Renal pelvis (tissue), 4 donors: ENCODE measurements around the gene KTN1. TPM values are rescaled to one million over a fixed set of nuclear protein-coding genes. Genes with fewer than 3 reads are reported as not detected.
A peak's percentile ranks its signal among the peaks of the same experiment; 100 is the strongest.

Source experiments
- DNase-seq: peaks from one replicate; pipeline ENCODE4 v3.0.0-alpha.2; 2013
- polyA plus RNA-seq, 3 donors: library from polyadenylated mRNA; unstranded; fragments of 120-200 nt; gene quantifications; one replicate each; pipeline ENCODE4 v1.2.1, GENCODE V29; 2013; ENCODE audit not compliant: insufficient read length in 3 of 3

Gene KTN1
- polyA plus RNA-seq, 3 donors, result 169 to 202 (median 188) TPM

DNA sequence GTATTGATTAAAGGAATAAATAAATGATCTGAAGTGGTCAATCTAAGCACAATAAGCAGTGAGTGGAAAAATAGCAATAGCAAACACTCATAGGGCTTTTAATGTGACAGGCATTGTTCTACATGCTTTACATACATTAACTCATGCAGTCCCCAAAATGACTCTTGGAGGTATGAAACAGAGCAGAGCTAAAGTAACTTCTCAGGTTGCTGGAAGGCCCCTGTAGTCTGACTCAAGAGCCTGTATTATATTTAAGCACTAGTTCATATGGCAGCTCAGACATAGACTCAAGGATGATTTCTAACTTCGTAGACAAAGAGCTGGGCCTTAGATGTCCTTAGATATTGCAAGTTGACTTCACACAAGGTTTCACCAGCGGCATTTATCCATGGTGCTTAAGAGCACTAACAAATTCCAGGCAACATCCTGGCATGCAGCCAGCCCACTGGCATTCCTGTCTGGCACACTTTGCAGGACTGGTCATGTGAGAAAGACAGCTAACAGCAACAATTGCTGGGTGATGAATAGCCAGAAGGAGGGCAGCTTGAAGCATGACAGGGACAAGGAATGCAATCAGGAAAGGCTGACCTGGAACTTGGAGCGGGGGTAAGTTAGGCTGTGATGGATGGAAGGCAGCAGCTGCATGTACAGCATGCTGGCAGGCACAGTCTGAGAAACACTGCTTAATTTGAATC lies 22.9 kb upstream of the KTN1 start:
- DNase-seq, result peak; percentile 97

DNA sequence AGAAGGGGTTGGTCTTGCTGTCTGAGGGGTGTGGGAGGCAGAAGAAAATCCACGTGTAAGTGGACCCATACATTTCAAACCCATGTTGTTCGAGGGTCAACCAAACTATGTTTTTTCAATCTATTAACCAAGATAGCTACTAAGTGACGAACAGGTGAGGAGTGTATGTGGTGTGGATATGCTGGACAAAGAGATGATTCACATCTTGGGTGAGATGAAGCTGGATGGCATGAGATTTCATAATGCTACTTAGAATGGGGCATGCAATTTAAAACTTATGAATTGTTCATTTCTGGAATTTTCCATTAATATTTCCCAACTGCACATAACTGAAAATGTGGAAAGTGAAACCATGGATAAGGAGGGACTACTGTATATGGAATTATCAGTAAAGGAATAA lies 17.9 kb upstream of the KTN1 start:
- DNase-seq, result no peak

DNA sequence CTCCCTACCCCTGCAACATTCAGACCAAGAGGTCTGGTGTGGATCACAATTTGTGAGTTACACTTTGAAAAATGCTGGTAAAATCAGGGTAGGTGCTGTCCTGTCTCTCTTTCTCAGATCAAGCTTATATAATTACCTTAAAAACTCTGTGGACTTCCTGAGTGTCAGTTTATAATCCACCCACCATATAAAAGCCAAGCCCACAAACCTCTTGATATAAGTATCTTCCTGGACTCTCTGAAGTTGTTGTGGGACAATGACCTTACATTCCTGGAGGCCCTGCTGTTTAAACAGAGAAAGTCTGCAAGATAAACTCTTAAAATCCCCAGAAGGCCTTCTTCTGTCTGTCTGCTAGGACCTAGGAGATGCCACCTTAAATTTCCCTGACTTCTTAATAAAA lies 11.4 kb upstream of the KTN1 start:
- DNase-seq, result no peak

DNA sequence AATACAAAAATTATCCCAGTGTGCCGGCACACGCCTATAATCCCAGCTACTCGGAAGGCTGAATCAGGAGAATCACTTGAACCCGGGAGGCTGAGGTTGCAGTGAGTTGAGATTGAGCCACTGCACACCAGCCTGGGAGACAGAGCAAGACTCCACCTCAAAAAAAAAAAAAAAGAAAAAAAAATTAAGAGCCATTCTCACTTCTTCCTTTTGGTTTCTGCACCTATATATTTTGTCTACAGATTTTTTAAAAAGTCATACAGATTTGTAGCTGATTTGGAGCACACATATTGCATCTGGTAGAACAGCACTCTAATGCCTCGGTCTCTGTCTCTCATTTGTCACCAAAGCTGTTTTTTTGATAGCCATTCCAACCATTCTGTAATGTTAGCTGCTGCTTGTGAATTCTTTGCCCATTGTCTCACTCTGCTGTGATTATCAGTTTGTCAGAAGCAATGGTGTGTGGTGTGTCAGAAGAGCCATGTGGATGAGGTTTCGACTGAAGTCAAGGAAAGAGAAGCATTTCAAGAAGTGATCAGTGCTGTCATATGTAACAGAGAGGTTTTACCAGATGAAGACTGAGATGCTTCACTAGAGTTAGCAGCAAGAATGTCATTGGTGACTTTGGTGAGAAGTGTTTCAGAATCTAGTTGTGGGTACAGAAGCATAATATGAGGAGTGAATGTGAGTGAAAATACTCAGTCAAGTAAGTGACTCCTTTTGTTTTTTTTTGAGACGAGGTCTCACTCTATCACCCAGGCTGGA lies 8.7 kb upstream of the KTN1 start:
- DNase-seq, result no peak

DNA sequence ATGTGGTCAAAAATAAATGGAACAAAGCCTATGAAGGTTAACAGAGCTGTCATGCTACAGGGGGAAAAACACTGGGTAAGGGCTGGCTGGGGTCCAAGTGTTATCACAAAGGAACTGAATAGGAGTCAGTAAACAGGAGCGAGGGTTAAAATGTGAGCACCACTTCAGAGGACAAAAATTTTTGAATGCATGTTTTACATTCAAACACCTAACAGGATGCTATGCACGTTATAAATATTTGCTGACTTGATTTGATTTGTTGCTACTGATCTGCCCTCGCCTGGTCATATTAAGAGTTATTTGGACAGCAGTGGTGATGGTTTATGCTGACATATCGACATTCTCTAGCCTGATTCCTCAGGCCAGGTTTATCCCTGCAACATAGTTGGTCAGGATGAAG lies 7.4 kb upstream of the KTN1 start:
- no peak for DNase-seq

DNA sequence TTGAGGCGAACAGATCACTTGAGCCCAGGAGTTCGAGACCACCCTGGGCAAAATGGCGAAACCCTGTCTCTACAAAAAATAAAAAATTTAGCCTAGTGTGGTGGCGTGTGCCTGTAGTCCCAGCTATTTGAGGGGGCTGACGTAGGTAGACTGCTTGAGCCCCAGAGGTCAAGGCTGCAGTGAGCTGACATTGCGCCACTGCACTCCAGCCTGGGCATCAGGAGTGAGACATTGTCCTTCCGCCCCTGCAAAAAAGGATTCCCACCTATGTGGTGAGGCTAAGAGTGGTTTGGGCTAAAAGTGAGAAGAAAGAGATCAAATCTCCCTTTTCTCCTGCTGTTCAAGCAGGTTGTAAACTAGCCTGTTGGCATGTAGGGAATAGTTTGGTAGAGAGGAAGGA lies 5.0 kb upstream of the KTN1 start:
- DNase-seq, result no peak

DNA sequence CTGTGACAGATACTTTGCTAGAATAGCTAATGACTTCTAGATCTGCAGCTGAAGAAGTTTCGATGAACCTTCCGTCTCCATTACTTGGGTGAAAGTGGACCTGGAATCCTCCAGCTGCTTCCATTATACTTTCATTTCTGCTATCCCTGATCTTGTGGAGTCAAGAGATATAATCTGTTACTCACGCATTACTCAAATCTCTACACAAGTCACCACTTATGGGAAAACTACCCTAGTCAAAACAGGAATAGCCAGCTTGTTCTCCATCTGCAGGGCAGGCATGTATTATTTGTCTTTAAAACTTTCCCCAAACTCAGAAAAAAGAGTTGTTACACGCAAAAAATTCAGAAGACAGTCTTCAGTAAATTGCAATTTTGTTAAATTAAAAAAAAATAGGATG lies 2.8 kb upstream of the KTN1 start:
- no peak for DNase-seq

DNA sequence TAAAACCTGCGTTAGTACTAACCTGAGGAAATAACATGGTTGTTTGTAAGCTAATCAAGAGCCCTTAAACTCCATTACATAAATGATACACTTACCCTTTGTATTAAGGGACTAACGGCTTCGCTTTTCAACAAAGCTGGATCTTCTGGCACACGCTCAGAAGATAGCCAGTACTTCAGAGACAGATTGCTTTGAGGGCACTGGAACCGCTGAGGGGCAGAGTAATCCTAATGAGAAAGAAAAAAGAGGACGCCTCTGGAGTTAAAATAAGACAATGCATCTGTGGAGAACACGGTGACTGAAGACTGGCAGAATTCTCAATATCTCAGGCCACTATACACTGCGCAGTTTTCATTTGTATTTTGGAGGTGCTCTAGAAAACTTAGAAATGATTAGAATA lies 1.5 kb upstream of the KTN1 start:
- no peak for DNase-seq

DNA sequence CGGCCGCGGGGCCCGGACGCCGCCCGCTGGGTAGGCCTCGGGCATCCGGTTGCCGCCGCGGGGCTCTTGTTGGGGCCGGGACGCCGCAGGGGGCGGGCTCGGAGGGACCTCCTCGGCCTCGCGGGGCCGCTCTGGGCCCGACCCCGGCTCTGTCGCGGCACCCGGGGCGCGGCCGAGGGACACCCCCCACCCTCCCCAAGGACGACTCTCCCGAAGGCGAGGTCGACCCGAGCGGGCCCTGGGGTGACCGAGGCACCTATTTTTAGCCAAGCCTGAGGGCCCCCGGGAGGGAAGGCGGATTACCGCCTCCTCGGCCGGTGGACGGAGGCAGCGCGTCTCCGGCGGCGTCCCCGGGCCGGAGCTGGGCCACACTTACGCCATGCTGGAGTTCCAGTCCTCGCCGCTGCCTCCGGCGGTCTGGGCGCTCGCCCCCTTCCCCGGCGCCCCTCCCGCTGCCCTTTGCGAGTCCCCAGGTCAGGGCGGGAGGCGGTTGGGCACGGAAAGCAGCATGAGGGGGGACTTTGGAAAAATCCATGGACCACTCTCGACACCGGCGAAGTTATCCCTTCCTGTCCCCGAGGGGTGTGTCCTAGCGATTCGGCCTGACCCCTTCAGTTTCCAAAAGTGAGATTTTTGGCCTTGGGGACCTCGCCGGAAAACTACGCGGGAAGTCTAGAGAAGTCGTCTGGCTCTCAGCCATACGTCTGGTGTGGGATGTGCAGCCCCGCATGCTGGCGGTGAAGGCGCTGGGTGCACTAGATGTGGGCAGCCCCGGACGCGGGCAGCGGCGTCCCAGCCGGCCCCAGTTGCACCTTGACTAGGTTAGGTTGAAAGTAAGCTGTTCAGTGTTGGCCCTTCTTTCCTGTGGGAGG lies 699 bp downstream of the KTN1 start:
- DNase-seq, result peak; percentile 48

DNA sequence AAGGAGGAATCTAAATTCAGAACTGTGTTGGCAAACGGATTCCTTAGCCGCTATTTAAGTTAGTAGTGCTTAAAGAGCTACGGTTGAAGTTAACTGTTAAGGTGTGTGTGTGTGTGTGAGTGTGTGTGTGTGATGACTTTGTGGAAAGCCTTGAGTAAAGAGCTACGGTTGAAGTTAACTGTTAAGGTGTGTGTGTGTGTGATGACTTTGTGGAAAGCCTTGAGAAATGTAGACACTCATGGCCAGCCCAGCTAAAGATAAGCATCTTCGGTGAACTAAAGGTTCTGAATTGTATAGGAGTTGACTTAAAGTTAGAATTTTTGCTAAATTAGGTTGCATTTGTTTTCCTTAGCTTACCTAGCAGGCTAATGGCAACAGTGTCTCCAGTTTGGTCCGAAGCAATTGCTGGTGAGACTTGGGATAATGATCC lies 1.4 kb downstream of the KTN1 start:
- DNase-seq, result no peak

DNA sequence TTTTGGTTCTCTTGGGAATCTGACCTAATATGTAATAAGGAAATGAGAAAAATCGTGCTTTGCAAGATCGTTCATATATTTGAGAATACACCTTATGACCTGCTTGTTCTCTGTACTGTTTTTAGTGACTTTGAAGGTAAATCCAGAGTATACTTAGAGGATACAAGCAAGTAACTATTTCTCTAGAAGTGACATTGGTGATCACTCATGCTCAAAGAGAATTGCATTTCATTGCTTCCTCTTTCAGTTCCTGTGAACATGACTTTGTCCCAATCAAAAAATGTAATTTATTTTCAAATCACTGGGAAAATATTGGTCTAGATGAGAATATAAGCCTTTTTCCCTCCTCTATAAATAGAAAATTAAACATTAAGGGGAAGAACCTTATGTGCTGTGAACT lies 2.7 kb downstream of the KTN1 start:
- DNase-seq, result no peak

DNA sequence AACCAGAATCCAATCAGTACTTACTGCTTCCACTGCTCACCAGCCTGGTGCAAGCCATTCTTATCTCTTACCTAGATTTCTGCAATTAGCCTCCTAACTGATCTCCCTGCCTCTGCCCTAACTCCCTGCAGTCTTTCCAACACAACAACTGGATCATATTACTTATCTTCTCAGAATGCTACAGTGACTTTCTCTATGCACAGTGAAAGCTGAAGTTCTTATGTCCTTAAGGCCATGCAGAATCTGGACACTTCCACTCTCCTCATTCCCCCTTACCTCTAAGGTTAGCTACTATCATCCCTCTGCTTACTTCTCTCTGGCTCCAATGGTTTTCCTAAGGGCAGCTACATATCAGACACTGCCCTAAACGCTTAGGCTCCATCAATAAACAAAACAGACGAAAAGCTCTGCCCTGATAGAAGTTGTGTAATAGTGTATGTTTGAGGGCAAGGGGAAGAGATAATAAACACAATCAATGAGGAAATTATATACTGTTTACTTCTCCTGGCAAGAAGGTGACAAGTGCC lies 4.0 kb downstream of the KTN1 start:
- peak; percentile 20 for DNase-seq

DNA sequence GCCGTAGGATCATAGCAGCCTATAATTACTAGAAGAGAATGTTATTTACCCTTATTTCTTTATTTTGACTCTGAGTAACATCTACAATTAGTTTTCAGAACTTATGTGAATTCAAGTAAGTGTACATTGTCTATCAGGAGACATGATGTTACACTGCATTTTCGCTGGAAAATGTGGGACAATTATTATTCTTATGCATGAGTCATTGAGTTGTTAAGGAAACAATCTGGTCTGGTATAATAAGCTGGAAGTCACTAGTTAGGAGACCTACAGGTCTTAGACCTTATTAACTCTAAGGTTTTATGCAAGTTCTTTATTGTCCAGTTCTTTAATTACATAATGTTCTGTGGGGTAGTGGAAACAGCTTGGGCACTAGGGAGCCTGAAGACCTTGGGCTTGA lies 5.8 kb downstream of the KTN1 start:
- DNase-seq, result no peak

DNA sequence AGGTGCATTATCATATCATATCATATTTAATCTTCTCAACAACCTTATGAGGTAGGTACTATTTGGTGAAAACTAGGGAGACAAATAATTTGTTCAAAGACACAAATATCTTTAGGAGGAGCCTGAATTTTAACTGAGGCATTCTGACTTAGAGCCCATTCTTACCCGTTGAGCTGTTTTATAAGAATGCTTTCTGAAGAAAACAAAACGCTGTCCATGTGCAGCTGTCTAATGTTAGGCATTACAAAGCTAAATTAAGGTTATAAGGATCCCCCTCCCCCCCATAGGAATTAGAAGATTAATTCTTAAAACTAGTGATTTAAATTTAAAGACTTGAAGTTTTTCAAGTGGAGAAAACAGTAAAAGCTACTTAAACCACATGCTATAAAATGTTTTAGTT lies 6.4 kb downstream of the KTN1 start:
- DNase-seq, result no peak

DNA sequence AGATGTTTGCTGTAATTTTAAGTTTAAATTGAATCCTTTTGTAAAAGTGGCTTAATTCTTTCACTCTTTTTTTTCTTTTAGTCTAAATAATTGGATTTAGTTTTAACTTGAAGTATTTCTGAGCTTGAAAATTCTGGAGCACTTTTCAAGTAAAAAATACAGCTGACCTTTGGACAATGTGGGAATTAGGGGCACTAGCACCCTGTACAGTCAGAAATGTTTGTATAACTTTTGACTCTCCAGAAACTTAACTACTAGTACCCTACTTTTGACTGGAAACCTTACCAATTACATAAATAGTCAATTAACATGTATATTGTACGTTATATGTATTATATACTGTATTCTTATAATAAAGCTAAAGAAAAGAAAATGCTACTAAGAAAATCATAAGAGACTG lies 7.8 kb downstream of the KTN1 start:
- DNase-seq, result no peak

DNA sequence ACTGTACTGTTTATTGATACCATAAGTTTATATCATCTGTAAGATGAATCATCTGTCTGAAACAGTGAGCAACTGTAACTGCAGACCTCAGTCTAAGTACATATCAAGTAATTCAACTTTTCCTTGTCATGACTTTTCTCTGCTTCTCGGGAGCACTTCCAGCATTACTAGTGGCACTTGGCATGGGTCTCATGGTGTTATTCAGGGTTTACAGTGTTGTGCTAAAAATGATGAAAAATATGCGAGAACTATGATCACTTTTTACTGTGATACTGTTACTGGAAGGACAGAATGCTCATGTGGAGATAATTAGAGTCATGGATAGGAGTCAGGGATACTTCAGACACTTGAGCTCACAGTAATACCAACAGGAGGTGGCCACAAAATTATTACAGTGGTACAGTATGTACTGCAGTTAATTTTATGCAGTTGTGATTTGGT lies 8.3 kb downstream of the KTN1 start:
- no peak for DNase-seq

DNA sequence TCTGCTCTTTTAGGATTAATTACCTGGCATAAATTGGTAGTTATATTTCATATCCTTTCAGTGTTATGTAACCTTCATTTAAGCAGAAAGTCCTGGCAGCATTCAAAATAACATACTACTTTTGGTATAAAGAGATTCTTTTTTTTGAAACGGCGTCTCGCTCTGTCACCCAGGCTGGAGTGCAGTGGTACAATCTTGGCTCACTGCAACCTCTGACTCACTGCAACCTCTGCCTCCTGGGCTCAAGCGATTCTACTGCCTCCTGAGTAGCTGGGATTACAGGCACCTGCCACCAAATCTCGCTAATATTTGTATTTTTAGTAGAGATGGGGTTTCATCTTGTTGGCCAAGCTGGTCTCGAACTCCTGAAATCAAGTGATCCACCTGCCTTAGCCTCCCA lies 9.2 kb downstream of the KTN1 start:
- DNase-seq, result no peak

DNA sequence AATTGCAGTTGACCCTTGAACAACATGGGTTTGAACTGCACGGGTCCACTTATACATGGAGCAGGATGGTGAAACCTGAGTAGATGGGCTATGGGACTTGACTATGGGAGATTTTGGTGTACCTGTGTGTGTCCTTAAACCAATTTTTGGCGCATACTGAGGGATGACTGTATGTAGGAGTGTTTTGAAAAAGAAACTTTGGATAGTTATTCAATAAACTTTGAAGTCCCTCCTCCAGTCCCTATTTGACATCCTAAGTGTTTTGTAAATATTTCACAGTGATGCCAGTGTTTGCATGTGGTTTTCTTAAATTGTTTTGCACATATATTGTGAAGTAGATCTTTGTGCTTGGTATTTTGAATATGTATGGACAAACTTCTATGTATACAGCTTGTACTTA lies 12.4 kb downstream of the KTN1 start:
- DNase-seq, result no peak

DNA sequence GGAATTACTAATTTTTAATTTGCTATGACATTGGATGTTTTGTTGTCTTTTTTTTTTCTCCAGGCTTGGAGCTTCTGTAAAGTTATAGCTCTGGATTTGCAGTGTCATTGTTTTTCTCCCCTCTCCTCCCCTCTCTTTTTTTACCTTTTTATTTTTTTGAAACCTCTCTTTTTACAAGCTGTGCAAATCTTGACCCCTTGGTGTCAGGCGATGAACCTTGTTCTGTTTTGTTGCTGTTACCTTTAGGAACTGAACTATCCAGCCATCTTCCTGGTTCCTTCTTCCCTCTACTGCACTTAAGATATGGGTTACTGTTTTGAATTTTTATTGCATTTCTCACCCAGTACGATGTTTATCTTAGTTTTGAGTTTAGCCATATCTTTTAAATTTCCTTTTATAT lies 13.7 kb downstream of the KTN1 start:
- peak; percentile 19 for DNase-seq

DNA sequence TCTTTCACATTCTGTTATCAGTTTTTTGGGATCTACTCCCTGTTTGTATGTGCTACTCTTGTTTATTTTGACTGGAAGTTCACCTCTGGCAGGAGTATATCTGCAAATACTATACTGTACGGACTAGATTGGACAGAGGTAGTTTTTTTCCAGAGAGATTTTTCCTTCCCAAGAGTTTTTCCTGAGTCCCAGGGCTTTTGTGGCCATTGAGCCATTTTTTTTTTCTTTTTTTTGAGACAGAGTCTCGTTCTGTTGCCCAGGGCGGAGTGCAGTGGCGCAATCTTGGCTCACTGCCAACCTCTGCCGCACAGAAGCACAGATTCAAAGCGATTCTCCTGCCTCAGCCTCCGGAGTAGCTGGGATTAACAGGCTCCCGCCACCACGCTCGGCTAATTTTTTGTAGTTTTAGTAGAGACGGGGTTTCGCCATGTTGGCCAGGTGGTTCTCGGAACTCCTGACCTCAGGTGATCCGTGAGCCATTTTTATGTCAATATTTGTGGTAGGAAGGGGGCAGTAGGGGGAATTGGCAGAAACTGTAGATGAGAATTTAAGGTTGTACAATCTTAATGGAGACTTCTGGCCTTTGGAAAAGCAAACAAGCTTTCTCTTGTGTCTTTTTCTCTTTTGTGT lies 19.4 kb downstream of the KTN1 start:
- DNase-seq, result no peak

DNA sequence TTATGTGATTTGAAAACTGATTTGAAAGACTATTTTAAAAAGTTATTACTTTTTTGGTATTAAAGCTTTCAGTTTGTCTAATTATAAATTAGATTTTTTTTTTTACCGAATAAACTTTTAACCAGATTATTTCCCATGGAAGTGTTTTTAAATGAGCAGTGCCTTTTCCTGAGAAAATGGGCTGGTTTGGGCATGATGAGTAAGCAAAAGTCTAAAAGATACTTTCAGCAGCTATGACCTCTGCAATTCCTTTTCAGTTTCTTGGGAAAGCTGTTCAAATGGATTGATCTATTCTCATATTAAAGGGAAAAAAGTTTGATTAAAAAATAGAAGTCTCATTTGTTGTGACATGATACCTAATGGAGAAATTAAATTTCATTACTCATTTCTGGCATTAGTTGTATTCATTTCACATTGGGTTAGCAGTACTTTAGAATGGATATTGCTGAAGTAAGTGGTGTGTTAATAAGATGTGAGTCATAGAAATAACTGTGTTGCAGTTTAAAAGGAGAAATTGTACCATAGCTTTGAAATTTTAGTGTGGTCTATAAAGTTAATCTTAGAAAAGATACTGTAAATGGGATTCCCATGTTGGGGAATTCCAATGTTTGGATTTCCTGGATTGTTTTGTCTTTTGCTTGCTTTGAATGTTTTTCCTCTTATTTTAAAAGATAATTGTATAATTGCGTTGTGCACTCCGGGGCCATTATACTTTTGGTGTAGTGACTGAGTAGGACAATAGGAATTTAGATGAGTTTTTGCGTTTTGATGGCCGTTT lies 21.0 kb downstream of the KTN1 start:
- no peak for DNase-seq
